Vagina (tissue), 2 donors: ENCODE data around the gene LPAR1.

ENCODE experiments used
- CTCF ChIP-seq, 3 experiments: fragments of 450-650 bp in 2 of 3; fragments of 200-600 bp in 1 of 3; sonication (generic) in 1 of 3; IDR thresholded peaks; one replicate each; pipeline ENCODE4 v1.5.1; 2017 to 2019; ENCODE audit warnings: antibody characterized with exemption in 3 of 3, mild to moderate bottlenecking in 2 of 3, moderate library complexity in 2 of 3
- POLR2A ChIP-seq, 2 donors: fragments of 450-650 bp; IDR thresholded peaks; one replicate each; pipeline ENCODE4 v1.6.1; 2017; ENCODE audit warnings: antibody characterized with exemption in 2 of 2, mild to moderate bottlenecking in 2 of 2, moderate library complexity in 2 of 2

DNA sequence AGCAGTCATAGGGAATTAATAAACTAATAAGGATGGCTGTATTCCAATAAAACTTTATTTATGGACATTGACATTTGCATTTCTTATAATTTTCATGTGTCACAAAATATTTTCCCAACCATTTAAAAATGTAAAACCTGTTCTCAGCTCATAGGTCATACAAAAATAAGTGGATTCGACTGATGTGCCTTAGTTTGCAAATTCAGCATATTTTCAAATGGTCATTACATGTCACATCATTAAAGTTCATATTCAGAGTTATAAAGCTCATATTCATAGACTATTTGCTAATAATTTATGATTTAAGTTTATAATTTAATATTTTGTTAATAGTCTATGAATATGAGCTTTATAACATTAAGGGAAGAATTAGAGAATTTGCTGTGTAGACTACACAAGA is 166.5 kb downstream of the LPAR1 start:
- no peak for TF ChIP-seq POLR2A (IDR thresholded peaks at IDR 0.05)
- no peak for TF ChIP-seq CTCF (IDR thresholded peaks at IDR 0.05)
